HUDEP-2 (cell line): ENCODE results near the gene NDUFAF8.

Experiments used
- DNase-seq, 76 experiments: peaks; one replicate each; lab custom pipeline; 2025; ENCODE audit not compliant: unreplicated experiment in 76 of 76; lab: John Stamatoyannopoulos, UW

The NDUFAF8 gene

DNA sequence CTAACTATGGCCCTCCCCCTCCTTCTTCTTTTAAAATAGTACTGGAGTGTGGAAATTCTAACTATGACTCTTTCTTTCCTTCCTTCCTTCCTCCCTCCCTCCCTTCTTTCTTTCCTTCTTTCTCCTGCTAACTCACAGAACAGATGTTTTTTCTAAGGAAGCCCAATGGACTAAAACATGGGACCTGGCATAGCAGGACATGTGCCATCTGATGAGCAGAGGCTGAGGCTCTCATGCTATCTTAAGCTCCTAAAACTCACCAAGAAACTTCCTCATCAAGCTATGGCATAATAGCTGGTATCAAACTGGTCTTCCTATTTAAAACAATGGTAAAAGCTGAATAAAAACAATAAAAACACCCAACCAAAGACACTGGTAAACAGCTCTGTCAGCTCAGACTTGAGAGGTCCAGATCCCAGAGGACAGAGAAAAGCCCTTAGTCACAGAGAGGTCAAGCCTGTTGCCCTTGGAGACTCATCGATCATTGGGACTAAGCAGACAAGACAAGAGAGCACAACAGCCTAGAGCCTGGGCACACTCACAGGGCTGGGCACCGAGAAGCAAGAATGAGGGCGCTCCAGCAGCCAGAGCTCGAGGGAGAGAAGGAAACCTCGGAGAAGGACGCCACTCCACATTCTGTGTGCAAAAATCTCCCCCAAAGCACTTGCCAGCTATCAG lies 28.4 kb downstream of the NDUFAF8 start:
- no peak for DNase-seq

DNA sequence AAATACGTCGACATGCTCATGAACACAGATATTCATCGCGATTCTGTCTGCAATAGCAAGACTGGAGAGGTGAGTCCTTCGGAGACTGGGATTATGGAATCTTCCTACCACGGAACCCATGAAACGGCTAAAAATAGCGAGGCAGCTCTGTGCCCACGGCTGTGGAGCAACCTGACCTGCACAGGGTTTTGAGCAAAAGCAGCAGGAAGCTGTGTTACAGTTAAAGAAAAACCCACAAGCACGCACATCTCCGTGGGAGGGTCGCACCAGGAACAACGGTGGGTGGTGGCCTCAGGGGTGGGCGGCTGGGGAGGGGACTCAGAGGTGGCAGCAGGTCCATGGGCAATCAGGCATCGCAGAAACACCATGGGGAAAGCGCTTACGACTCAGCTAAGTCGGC lies 31.2 kb downstream of the NDUFAF8 start:
- no peak for DNase-seq

DNA sequence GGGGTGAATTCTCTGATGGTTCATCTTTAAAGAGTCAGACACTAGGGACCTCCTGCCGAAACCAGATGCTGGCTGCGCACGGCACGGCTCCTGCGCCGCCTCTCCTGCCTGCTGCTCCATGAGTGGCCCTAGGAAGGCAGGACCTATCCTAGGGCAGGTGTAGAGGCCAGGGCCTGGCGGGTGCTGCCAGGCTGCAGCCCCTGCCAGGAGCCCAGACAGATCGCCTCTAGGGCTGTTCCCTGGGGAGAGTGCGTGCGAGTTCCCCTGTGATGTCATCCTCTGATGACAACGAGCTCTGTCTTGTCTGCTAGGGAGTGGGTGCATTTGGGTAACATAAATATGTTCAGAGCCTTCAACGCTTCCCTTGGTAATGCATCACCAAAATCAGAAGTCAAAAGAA lies 32.1 kb downstream of the NDUFAF8 start:
- DNase-seq = no peak

- no peak for DNase-seq
These were observed 33.5 kb downstream of the NDUFAF8 start for GRCh38 chr17:81272616-81273015.

- DNase-seq = no peak
These were observed 34.8 kb downstream of the NDUFAF8 start for GRCh38 chr17:81273698-81274470.

- no peak for DNase-seq
These were observed 35.3 kb downstream of the NDUFAF8 start for GRCh38 chr17:81274471-81274855.

- DNase-seq = no peak
These were observed 37.7 kb downstream of the NDUFAF8 start for GRCh38 chr17:81276781-81277180.

DNA sequence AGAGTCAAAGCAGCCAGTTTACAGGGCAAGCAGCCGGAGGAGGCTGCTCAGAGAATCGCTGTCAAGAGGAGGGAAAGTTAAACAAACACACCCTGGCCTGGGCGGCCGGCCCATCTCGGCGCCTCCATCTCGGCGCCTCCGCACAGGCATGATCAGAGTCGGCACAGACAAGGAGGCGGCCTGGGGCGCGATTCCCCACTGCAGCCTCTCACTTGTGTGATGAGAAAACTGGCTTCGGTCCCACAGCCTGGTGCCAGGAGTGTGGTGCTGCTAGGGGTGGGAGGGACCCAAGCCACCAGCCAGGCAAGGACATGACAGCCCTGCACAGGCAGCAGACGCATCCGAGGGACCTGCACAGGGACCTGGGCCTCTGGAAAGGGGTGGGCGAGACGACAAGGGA lies 38.3 kb downstream of the NDUFAF8 start:
- no peak for DNase-seq

DNA sequence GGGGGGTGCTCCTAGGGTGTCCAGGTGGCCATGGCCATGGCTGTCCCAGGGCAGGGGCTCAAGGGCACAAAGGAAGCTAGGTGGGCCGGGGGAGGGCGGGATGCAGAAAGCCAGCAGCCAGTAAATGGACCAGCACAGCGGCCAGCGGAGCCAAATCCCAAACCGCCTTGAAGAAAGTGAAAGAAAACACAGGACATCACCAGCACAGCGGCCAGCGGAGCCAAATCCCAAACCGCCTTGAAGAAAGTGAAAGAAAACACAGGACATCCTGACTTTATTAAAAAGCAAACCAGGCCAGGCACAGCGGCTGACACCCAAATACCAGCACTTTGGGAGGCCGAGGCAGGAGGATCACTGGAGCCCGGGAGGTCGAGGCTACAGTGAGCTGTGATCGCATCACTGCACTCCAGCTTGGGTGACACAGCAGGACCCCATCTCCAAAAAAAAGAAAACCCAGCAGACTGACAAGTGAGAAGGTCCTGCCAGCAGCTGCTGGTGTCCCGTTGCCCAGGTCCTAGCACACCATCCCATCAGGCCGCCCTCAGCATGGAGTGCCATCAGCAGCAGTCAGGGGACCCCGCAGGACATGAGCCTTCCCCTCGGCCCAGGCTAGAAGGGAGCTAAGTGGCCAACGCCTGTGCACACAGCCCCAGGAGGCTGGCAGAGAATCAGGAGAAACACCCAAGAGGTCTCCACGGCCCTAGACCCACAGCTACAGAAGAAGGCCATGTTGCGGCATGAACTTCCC lies 39.0 kb downstream of the NDUFAF8 start:
- no peak for DNase-seq

DNA sequence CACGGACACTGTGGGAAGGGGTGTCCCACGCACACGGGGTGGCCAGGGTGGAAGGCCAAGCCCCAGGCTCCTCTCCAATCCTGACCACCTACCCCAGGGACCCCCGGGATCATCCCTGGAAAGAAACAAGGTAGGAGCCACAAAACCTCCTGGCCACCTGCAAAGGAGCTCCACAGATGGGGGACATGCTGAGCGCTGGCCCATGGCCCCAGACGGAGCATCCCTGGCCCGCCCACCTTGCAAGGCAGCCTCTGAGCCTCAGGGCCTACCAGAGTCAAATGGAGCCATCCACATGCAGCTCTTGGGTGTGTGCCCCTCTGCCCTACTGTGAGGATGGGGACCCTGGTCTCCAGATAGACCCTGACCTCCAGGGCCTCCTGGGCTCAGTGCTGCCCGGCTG lies 39.7 kb downstream of the NDUFAF8 start:
- no peak for DNase-seq

DNA sequence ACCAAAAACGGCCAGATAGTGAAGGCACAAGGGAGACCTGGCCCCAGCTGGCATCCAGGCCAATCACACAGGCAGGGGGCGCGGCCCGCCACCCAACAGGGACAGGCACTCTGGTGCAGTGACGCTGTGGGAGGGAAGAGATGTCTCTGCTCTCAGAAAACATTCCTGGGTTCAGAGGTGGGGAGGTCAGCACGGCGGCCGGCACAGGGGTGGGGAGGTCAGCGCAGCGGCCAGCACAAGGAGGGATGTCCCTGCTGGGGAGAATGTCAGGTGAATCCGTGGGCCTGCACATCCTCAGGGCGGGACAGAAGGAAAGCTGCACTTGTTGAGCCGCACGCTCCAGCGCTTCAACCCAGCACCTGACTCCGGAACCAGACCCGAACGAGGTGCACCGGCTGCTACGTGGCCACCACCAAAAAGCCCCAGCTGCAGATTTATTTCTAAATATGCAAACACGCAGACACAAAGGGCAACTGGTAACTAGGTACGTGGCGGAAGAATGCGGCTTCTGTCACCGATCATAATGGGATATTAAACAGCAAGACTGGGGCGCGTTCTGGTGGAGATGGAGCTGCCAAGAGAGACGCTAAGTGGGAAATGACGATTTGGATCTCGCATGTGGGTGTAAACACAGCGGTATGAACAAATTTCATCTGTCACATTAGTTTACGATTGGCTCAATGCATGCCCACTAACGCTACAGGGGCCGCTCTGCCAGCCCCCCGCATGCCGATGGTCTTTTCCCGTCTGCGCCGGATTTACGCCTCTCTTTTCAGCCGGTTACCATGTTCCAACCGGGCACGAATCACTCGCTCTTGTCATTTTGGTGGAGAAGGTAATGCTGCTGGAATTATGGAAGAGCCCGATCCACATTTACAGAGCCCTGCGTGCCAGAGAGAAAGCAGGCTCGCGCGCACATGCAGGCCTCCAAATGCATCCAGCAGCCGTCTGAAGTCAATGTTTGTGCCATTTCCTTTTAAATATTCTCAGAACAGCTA lies 40.5 kb downstream of the NDUFAF8 start:
- DNase-seq = no peak

GRCh38 chr17:81280571-81280970 lies 41.5 kb downstream of the NDUFAF8 start:
- no peak for DNase-seq

DNA sequence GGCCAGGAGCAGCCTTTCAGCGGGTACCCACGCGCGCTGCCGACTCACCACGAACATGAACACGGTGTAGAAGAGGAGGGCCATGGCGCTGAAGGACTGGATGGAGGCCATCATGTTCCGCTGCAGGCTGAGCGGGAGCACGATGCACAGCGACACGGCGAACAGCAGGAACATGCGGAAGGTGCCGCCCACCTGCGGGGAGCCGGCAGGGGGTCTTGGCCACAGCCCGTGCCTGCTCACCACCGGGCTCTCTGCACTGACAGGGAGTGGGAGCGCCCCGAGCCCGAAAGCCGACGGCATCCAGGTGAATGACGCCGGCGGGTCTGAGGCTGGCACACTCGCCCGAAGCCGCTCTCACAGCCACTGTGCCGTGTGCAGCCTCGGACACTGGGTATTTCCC lies 43.0 kb downstream of the NDUFAF8 start:
- no peak for DNase-seq

- no peak for DNase-seq
These were observed 43.8 kb downstream of the NDUFAF8 start for GRCh38 chr17:81282876-81283275.

DNA sequence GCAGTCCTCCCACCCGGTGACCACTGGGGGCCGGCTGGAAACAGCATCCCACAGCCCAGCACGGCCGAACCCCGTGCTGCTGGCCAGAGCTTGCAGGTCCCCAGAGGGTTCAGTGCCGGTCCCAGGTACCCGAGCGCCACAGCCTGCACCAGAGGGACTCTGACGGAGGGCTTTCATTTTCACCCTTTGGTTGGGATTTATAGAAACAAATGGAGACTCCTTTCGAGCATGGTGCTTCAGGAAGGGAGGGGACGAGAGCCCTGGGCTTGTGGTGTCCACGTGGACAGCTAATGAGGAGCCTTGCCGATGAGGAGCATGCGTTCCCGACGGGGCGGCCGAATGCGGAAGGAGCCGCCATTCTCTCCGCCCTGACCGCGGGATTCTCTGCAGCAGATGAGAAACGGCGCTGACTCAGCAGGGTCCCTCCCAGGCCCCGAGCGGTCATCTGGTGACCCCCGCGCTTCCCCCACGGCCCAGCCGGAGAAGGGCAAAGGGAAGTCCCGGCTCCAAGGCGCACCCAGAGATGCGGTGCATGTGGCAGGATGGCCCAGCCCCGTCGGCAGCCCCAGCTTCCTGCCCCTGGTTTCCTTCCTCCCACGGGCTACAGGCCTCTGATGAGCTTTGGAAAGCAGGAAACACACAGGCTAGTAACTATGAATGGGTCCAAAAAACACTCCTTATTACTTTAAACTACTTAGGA lies 46.2 kb downstream of the NDUFAF8 start:
- no peak for DNase-seq

DNA sequence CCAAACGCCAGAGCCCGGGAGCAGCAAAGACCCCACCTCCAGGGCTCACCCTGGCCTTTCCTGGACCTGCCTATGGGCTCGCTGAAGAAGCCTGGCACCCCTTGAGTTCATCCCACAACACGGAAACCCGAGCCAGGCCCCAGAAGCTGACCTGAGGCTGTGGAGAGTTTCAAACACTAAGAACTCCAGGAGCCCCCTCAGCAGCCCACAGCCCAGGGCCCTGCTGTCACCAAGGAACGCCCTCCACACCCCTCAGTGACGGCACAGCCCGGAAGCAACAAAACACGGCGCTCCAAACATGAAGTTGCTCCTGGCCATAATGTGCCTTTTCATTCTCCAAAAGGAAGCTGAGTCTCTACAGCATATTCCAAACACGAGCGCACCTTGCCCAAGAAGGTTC lies 46.8 kb downstream of the NDUFAF8 start:
- DNase-seq = no peak

DNA sequence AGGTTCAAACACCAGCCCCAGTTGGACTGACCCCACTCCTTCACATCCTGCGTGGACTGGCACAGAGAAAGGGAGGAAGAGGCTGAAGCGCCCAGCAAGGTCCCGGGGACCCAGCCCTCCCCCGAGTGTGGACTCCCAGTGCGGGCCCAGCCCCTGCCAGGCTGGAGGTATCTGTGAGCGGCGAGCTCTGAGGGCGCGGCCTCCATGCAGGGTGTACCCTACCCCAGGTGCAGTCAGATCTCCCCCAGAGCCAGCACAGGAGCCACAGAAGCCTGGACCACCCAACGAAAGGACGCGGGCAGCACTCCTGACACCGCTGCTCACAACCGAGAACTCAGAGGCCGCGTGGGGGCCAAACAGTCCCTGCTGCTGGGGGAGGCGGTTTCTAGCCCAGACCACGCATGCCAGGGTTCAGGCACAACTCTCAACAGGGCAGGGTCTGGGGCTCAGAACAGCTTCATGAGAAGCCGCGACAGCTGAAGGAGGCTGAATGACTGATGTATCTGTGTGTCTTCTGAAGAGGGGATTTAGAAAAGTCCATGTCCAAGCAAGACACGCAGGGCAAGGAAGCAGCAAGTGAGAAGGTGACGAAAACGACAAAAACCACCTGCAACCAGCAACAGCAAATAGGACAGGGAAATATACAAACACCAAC lies 47.5 kb downstream of the NDUFAF8 start:
- no peak for DNase-seq

DNA sequence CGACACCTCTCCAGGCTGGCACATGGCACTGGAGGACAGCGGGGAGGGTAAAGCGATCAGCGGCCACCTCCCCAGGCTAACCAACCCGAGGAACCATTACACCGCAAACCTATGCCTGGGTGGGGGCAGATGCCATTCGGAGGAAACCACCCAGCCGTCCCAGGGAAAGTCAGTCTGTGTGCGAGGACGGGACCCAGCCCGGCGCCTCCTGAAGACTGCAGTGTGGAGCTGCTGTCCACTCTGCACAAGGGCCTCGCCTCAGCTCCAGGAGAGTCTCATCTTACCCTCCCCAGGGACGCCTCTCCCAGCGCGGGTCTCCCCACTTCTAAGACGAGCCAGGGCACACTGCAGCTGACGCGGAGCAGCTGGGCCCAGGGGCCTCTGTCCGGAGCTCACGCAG lies 48.0 kb downstream of the NDUFAF8 start:
- no peak for DNase-seq

DNA sequence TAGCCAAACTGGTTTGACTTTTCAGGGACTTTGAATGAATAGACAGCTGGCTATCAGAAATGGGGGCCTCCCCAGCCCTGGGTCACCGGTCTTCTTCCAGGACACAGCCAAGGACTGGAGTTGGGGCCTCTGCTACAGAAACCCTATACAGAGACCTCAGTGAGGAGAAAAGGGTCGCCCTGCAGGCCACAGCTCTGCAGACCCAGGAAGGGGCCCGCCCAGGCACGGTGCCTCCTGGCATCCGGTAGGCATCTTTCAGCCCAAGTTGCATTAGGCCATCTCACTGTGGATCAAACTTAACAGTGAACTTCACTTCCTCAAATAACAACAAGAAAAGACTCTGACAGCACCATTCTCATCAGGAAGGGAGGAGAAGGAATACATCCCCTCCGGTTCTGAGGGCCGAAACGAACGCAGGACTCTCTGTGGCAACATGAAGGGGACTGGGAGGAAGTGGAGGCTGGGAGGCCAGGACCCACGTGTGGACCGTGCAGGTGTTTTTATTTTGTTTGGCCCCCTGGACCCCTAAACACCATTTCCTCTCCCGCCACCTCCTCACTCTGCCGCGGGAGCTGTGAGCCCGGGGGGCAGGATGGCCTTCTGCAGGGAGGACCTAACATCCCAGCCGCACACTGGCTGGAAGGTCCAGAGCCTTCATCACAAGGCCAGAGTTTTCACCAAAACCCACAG lies 48.8 kb downstream of the NDUFAF8 start:
- DNase-seq = no peak
